Esophagus muscularis mucosa (tissue), 4 donors: ENCODE data around the gene POLDIP2. TPM values are rescaled to one million over a fixed set of nuclear protein-coding genes. Genes with fewer than 3 reads are reported as not detected.

ENCODE experiments used
- DNase-seq: peaks from one replicate; pipeline ENCODE4 v3.0.0-alpha.2; 2017; ENCODE audit errors: extremely low spot score
- H3K27ac ChIP-seq, 4 donors: fragments of 200-600 bp; sonication (generic); replicated peaks in 1 of 4; 1 replicate in 3 of 4; 2 replicates in 1 of 4; pipeline ENCODE4 v1.5.1; 2016 to 2019; ENCODE audit warnings: mild to moderate bottlenecking in 1 of 4
- H3K27me3 ChIP-seq, 4 donors: fragments of 200-600 bp; sonication (generic); one replicate each; pipeline versions ENCODE4 v1.5.1 to v1.6.0; 2016 to 2019
- H3K36me3 ChIP-seq, 4 donors: fragments of 200-600 bp; sonication (generic); one replicate each; pipeline ENCODE4 v1.5.1; 2016 to 2019
- H3K4me1 ChIP-seq, 4 donors: fragments of 200-600 bp; sonication (generic); one replicate each; pipeline ENCODE4 v1.5.1; 2016 to 2019
- H3K4me3 ChIP-seq, 4 donors: fragments of 200-600 bp; sonication (generic); 1 replicate in 2 of 4; 2 replicates in 2 of 4; pipeline ENCODE4 v1.5.1; 2016 to 2019; ENCODE audit warnings: mild to moderate bottlenecking in 4 of 4, moderate library complexity in 1 of 4
- H3K9me3 ChIP-seq, 4 donors: fragments of 200-600 bp; sonication (generic); 1 replicate in 3 of 4; 2 replicates in 1 of 4; pipeline ENCODE4 v1.5.1; 2016 to 2019
- CTCF ChIP-seq, 3 experiments: fragments of 200-600 bp in 2 of 3; fragments of 450-650 bp in 1 of 3; sonication (generic) in 2 of 3; IDR thresholded peaks; one replicate each; pipeline ENCODE4 v1.5.1; 2017 to 2019; ENCODE audit warnings: antibody characterized with exemption in 3 of 3, mild to moderate bottlenecking in 2 of 3, moderate library complexity in 1 of 3
- EP300 ChIP-seq: sonication (generic); formaldehyde crosslinking; IDR thresholded peaks from one replicate; pipeline ENCODE4 v1.6.1; 2017; ENCODE audit warnings: antibody characterized with exemption
- POLR2A ChIP-seq: fragments of 450-650 bp; IDR thresholded peaks from one replicate; pipeline ENCODE4 v1.6.1; 2017; ENCODE audit warnings: antibody characterized with exemption, moderate library complexity, mild to moderate bottlenecking, low read depth
- POLR2AphosphoS5 ChIP-seq, 2 donors: sonication (generic); formaldehyde crosslinking; IDR thresholded peaks; one replicate each; pipeline ENCODE4 v1.6.1; 2017; ENCODE audit warnings: antibody characterized with exemption in 2 of 2
- WGBS: methylation state at CpG from one replicate; pipeline ENCODE4 v1.1.5; 2018; 5-methylcytosine and 5-hydroxymethylcytosine counted together
- intact Hi-C: fragments of 100-400 bp; cut with DNase I; formaldehyde crosslinking; loops from one replicate; pipeline ENCODE4 v1.15.1; 2023
- total RNA-seq, 4 donors: library from RNA; depleted of rRNA; stranded (reverse); fragments of >200 nt; gene quantifications; one replicate each; pipeline versions ENCODE4 v1.1.0 to v1.2.1, GENCODE V29; 2016

Gene POLDIP2
- total RNA-seq, 4 donors from 2014 or later = 67.7 to 97.5 (median 81.4) TPM

GRCh38 chr17:28370744-28371103, 13.4 kb upstream of the POLDIP2 start:
- H3K27ac ChIP-seq = peak overlapping the region; percentile 65 to 83 (median 79)
- H3K36me3 ChIP-seq = peaks cover 0 to 11% (median 7%) of the 10 kb centered on the region in 4 donors
- no peaks in the 10 kb centered on the region for H3K27me3 ChIP-seq
- no peaks in the 10 kb centered on the region for H3K9me3 ChIP-seq
- H3K4me1 ChIP-seq = peaks cover 30 to 38% (median 33%) of the 10 kb centered on the region in 4 donors
- WGBS = 81% methylated on average over 1 of the region's 1 CpG
- no peak for DNase-seq
- intact Hi-C loops = no loop called here
- peak overlapping the region in 3 of 4 donors; percentile 55 to 63 (median 63) for H3K4me3 ChIP-seq
- TF ChIP-seq EP300 = no peak
- no peak for TF ChIP-seq CTCF (IDR thresholded peaks at IDR 0.05)
- TF ChIP-seq POLR2AphosphoS5 (IDR thresholded peaks at IDR 0.05) = no peak
- TF ChIP-seq POLR2A = no peak

DNA sequence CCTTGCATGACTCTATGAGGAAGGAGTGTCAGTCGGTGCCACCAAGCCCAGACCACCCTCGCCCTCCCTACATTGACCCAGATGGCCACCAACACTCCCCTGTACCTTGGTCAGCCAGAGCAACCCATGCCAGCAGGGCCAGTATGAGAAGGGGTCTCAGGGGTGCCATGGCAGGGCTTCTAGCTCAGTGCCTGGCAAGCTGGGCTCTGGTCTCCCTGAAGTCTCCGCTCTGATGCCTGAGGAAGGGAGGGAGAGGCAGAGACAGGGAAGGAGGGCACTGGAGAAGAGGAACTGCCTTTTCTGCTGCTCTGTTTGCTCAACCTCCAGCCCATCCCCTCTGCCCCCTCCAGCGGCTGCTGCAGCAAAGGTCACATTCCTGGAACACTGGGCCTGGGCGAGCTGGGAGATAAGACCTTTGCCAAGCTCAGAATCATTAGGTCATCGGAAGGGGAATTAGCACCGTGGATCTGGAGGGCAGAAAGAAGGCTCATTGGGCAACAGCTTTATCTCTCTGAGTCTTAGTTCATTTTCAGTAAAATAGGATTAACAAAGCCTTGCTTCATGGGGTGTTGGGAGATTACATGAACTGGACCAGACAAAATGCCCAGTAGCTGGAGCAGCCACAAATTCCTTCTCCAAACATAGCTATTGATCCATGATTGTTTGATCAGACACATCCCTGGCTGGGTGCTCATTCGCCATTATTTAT, 12.9 kb upstream of the POLDIP2 start, which contains the start of gene VTN:
Gene VTN, minus strand, starts transcription at position 273 of the 709 bp plus-strand sequence. Its CDS starts 104 bp downstream, at position 169.
- H3K4me3 ChIP-seq = peak within 1 kb of the TSS; percentile 55 to 65 (median 63)
- peaks cover 0 to 17% (median 9%) of the 10 kb centered on the region in 4 donors for H3K36me3 ChIP-seq
- H3K27me3 ChIP-seq = no peaks in the 10 kb centered on the region
- H3K4me1 ChIP-seq = peaks cover 30 to 38% (median 33%) of the 10 kb centered on the region in 4 donors
- 33% methylated on average over 8 of the region's 8 CpGs for WGBS
- DNase-seq = no peak
- TF ChIP-seq POLR2AphosphoS5 (IDR thresholded peaks at IDR 0.05) = no peak
- TF ChIP-seq EP300 = no peak
- TF ChIP-seq CTCF (IDR thresholded peaks at IDR 0.05) = no peak
- TF ChIP-seq POLR2A = no peak
- intact Hi-C loops = no loop called here
- no peaks in the 10 kb centered on the region for H3K9me3 ChIP-seq
- peak within 1 kb of the TSS; percentile 65 to 83 (median 79) for H3K27ac ChIP-seq

DNA sequence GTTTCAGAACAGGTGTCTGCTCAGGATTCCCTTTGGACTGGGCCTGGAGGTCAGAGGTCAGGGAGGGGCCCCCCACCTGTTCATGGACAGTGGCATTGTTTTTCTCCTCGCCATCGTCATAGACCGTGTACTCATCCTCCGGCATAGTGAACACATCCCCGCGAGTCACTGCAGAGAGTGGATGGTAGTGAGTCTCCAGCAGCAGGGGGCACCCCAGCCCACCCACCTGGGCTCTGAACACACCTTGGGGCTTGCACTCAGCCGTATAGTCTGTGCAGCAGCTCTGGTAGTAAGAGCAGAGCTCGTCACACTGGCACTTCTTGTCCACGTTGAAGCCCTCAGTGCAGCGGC, 12.3 kb upstream of the POLDIP2 start:
- WGBS = 75% methylated on average over 8 of the region's 10 CpGs
- no peaks in the 10 kb centered on the region for H3K27me3 ChIP-seq
- H3K9me3 ChIP-seq = no peaks in the 10 kb centered on the region
- H3K4me3 ChIP-seq = no peak overlapping the region
- intact Hi-C loops = no loop called here
- H3K36me3 ChIP-seq = peaks cover 0 to 21% (median 14%) of the 10 kb centered on the region in 4 donors
- H3K27ac ChIP-seq = peak overlapping the region in 3 of 4 donors; percentile 65 to 83 (median 82)
- peaks cover 30 to 38% (median 33%) of the 10 kb centered on the region in 4 donors for H3K4me1 ChIP-seq
- no peak for DNase-seq
- no peak for TF ChIP-seq POLR2AphosphoS5 (IDR thresholded peaks at IDR 0.05)
- no peak for TF ChIP-seq CTCF (IDR thresholded peaks at IDR 0.05)
- no peak for TF ChIP-seq POLR2A
- TF ChIP-seq EP300 = no peak

DNA sequence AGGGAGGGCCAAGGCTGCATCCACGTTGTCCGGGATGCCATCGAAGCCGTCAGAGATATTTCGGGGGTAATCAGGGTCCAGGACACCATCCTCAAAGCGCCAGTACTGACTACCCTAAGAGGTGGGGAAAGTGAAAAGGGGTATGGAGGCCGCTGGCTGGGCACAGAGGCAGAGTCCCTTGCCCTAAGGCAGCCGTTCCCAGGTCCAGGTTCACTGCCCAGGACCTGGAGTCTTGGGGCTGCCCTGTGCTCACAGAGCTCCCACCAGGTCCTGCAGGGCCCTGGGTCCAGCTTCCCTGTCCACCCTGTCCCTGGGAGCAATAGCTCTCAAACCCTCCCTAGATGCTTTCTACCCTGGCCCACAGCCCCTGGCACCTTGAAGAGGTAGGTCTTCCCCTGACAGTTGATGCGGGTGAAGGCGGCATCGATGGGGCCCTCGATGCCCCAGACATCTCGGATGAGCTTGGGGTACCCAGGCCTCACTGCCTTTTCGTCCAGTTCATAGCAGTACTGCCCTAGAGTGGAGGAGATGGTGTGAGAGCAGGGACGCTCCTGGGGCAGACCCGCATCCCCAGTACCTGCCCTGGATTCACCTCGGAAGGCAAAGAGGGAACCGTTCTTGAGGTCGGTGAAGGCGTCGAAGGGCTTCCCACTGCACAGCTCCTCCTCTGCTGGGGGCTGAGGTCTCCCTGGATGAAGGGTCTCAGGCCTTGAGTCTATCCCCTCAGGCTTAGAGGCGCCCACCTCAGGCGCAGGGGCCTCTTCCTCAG, 11.8 kb upstream of the POLDIP2 start:
- H3K4me3 ChIP-seq = no peak overlapping the region
- peaks cover 30 to 38% (median 33%) of the 10 kb centered on the region in 4 donors for H3K4me1 ChIP-seq
- DNase-seq = no peak
- intact Hi-C loops = no loop called here
- 89% methylated on average over 17 of the region's 23 CpGs for WGBS
- H3K27me3 ChIP-seq = no peaks in the 10 kb centered on the region
- H3K36me3 ChIP-seq = peaks cover 4 to 26% (median 20%) of the 10 kb centered on the region in 4 donors
- no peak overlapping the region for H3K27ac ChIP-seq
- no peaks in the 10 kb centered on the region for H3K9me3 ChIP-seq
- TF ChIP-seq CTCF (IDR thresholded peaks at IDR 0.05) (no peak), POLR2AphosphoS5 (IDR thresholded peaks at IDR 0.05) (no peak), POLR2A (no peak)
